SK-N-DZ (cell line): ENCODE results near the gene DLG5.
"Not testable (repeated sequence)": the region's sequence is repeated elsewhere in the genome, so short reads cannot be mapped to it uniquely, and the experiment has no call there.

Source experiments
- DNase-seq: peaks from one replicate; pipeline ENCODE4 v3.0.0-alpha.2; 2015; ENCODE audit warnings: low spot score
- small RNA-seq, 2 experiments: library from RNA; depleted of rRNA; stranded (forward); fragments of <200 nt; gene quantifications; one replicate each; pipeline ENCODE3, GENCODE V24; 2014

DLG5 gene

DNA sequence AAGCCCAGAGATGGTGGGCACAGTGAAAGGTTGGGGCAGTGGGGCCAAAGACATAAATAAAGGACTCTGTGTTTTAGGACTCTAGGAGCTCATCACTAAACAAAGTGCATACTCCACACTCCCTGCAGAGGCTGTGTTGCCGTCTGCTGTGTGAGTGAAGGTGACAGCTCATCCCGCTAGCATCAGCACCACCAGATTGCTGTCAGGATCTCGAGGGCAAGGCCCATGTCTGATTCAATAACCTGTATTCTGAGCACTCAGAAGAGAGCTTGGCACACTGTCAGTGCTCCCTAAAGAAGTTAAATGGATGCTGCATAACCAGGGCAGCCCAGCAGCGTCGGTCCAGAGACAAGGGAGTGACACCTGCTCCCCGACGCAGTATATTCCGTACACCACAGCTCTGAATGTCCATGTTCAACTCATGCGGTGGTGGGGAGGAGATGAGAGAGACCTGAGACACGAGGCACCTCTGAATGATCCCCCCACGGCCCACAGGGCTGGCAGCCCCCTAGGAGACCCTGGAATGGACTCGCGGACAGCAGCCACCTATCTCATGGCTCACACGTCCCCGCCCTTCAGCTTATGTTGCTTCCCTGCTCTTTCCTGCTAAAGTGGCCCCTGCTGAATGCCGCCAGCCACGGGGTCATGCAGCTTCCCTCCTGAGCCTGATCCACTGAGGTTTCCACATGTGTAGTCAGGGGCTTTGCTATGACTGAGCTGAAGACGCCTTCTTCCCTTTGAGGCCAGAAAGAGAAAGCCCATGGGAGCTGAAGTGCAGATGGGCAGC lies 156.3 kb downstream of the DLG5 start:
- no peak for DNase-seq

DNA sequence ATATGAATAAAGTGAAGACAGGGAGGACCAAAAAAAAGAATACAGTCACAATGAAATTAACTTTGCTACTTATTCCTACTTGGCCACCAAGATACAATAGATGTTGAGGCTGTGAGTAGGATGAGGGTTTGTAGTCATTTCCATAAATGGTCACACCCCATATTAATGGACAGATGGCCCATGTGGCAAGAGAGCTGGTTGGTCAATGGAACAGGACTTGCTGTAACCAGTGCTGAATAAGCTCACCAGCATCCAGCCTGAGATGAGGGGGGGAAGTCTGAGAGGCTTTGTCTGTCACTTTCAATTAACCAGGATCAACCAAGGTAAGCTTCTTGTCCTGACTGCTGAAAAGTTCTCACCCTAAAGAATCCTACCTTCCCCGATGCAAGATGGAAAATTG lies 158.5 kb downstream of the DLG5 start:
- DNase-seq = no peak

DNA sequence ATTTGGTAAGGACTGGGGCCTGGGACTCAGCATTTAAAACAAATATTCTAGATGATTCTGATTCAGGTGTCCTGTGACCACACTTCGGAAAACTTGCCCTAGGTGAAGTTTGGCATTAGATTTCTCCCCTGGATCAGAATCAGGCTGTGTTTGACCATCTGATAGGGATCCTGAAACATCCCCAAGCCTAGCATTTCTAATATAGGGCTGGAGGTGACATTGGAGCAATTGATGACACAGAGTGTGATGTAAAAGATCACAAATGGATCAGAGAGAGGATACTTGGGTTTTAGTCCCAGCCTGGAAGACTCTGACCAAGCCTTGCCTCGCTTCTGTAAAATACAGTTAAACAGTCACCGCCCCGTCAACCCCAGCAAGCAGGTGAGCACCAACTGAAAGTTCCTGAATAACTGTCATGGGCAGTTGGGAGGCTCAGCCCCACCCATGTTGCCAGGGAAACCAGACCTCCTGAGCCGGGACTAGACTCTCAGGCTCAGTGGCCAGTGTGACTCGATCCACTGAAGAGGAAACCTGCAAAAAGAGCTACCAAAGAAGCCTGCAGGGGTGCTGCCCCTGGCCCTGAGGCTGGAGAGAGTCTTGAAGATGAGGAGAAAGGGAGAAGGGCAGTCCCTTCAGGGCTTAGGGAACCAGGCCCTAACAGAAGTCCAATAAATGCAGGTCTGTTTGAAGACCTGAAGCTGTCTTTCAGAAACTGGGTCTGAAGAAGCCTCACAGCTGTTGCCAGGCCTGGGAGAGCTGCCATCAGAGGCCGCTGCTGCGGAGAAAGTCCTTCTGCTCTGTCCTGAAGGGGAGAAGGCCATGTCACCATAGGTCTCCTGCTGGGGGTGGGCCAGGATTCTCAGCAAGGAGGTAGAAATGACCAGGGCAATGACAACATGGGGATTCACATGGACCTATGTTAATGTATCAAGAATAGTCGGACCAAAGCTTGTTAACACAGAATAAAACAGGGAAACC lies 162.8 kb downstream of the DLG5 start:
- no peak for DNase-seq

DNA sequence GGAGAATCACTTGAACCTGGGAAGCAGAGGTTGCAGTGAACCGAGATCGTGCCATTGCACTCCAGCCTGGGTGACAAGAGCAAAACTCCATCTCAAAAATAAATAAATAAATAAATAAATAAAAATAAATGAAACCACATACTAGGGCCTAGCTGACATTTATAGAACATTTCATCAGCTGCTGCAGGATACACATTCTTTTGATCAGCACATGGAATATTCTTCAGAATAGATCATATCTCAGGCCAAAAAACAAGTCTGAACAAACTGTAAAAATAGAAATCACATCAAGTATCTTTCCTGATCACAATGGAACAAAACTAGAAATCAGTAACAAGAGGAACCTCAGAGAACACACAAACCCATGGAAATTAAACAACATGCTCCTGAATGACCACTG lies 168.1 kb downstream of the DLG5 start:
- DNase-seq = not testable (repeated sequence)

DNA sequence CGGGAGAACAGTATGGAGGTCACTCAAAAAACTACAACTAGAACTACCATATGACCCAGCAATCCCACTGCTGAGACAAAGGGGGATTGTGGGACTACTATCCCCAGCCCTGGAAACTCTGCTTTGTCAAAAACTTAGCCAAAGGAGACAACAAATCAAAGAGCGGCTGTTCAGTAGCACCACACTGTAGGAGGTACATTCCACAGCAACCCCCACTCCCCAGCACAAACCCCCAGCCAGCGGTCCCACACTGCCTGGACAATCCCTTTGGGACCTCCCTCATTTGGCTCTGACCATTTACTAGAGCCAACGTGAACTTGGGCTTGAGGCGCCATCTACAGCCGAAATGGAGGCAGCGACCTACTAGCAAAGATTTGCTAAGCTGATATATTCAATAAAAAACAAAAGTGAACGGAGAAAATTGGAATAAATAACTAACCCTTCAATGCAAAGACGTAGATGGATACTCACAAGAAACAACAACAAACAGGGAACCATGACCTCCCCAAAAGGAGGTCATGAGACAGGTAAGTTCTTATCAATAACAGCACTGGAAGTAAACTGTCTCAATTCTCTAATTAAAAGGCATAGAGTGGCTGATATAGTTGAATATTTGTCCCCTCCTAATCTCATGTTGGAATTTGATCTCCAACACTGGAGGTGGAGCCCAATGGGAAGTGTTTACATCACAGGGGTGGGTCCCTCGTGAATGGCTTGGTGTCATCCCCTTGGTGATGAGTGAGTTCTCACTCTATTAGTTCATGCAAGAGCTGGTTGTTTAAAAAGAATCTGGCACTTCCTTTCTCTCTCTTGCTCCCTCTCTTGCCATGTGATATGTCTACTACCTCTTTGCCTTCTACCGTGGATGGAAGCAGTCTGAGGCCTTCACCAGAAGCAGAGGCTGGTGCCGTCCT lies 170.0 kb downstream of the DLG5 start:
- peak; percentile 84 for DNase-seq

DNA sequence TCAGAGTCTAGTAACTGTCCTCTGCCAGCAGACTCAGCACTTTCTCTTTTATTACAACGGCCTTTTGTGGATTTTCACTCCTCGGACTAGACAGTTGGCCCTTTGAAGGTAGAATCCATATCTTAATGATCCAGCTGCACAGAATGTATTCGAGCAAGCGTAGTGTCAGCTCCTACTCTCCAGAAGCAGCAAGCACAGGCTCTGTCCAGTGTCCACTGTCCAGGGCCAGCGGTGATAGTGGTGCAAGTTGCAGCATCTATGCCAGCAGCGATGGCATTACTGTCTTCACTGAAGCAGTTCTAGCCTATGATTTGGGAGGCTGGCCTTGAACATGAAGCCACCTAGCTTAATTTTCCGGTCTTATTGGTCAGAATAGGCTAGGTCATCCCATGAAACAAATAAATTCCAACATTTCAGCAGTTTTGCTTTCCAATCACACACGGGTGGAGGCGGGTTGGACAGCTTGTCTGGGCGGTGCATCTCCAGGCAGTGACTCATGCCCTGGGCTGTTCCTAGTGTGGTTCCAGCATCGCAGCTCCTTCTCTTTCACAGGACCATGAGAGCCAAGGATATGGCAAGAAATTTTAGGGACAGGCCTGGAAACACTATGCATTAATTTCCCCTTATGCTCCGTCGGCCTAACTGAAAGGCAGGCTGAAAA lies 180.4 kb downstream of the DLG5 start:
- DNase-seq = no peak

DNA sequence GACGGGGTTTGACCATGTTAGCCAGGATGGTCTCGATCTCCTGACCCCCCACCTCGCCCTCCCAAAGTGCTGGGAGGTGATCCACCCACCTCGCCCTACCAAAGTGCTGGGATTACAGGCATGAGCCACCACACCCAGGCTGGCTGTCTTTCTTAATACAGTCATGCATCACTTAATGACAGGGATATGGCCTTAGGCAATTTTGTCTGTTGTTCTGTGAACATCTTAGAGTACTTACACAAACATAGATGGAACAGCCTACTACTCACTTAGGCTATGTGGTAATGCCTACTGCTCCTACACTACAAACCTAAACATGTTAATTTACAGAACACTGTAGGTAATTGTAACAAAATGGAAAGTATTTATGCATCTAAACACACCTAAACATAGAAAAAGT lies 182.3 kb downstream of the DLG5 start:
- DNase-seq = no peak

DNA sequence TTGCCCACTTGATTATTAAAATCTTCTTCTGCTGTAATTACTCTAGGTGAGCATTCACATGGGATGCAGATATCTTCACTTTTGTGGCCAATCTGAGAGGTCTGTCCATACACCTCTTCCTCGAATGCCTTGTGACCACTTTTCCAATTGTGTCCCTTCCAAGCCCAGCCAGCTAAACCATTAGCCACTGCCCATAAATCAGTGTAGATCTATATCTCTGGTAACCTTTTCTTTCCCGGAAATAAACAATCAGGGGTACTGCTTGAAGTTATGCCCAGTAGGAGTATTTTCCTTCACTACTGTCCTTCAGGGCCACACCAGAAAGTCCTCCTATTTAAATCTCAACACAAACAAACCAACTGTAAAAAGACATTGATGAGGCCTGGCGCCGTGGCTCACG lies 184.4 kb downstream of the DLG5 start:
- DNase-seq = peak; percentile 60

DNA sequence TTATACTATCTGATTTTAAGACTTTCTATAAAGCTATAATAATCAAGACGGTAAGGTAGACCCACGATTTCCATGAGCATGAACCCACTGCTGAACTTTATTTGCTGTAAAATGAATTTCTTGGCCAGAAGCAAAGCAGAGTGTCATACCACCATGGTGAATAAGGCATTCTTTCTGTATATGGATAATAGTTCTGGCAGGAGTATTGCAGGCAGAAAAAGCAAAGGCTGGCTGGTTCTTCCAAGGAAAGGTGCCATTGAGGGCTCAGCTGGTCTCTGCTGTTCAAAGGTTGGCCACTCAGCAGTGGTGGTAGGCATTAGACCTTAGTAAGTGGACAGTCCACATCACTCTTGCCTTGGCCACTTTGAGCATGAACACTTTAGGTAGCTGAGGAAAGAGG lies 184.8 kb downstream of the DLG5 start:
- DNase-seq = no peak

Small RNA genes lying within 50 kb of the gene (small RNA-seq; reads per million reads assigned to genes)
- 0 reads per million in 2 experiments for gene RF00017
- 0 to 0.04 reads per million in 2 experiments for gene RN7SL284P
- gene RNU6-1266P = 0 reads per million in 2 experiments
